Kidney (tissue), 2 donors: ENCODE data around the gene DLD. TPM values are rescaled to one million over a fixed set of nuclear protein-coding genes. Genes with fewer than 3 reads are reported as not detected.

Experiments used
- polyA plus RNA-seq: library from polyadenylated mRNA; stranded (reverse); fragments of 350-450 nt; fragmentation: Illumina TruSeq; extraction: RNeasy Lipid Tissue Mini Kit (QIAGEN cat#74804); gene quantifications from one replicate; pipeline ENCODE4 v1.2.3, GENCODE V29; 2014; ENCODE audit warnings: low read depth, low replicate concordance; ENCODE audit not compliant: insufficient read depth
- total RNA-seq: library from RNA; stranded (reverse); fragmentation: NEBNext Ultra II Directional; extraction: Animal tissue kit (Norgen Biotek cat#: 25700); gene quantifications from one replicate; pipeline ENCODE4 v1.2.1, GENCODE V29; 2021
- donor health status: DM: yes; HTN: yes; CAD: no.

DLD gene
- total and polyA plus RNA-seq, 2 donors from 2014 or later, result 78.6 to 153 TPM

Other genes starting within 250 kb of the DLD start
- gene SLC26A4, start 230.4 kb upstream of the DLD start, total RNA-seq, result 2.5 TPM
- 7.3 TPM for gene SLC26A4, start 230.4 kb upstream of the DLD start, polyA plus RNA-seq
- 22.4 TPM for gene CBLL1, start 147.0 kb upstream of the DLD start, total RNA-seq
- 5.6 TPM for gene CBLL1, start 147.0 kb upstream of the DLD start, polyA plus RNA-seq
- gene SLC26A3, start 88.0 kb upstream of the DLD start, total RNA-seq, result 0.25 TPM
- 0.32 TPM for gene SLC26A3, start 88.0 kb upstream of the DLD start, polyA plus RNA-seq
- gene LAMB1, start 112.0 kb downstream of the DLD start, total RNA-seq, result 312 TPM
- 140 TPM for gene LAMB1, start 112.0 kb downstream of the DLD start, polyA plus RNA-seq
- gene LAMB4, start 239.2 kb downstream of the DLD start, total RNA-seq, result 1.2 TPM
- gene LAMB4, start 239.2 kb downstream of the DLD start, polyA plus RNA-seq, result 5.4 TPM